Measurements from ENCODE around the gene SNAP47.

The SNAP47 gene

GRCh38 chr1:227763246-227764018, 28.2 kb downstream of the SNAP47 start:
- in situ Hi-C loops (cut with HindIII; ENCODE audit: low sequenced_read_pairs) = loop anchor here (25.0 kb wide), 1 partner anchor 174 kb away; the partner anchor contains the start of gene WNT9A
- DNase-seq (ENCODE audit: low read depth) = no peak
- TF ChIP-seq CTCF (IDR thresholded peaks at IDR 0.05; ENCODE audit: low read depth, low read length, missing control alignments) = no peak
- H3K4me3 ChIP-seq (ENCODE audit: low read depth, low read length) = no peak overlapping the region

- H3K4me3 ChIP-seq (ENCODE audit: low read depth, low read length) = no peak overlapping the region
- DNase-seq (ENCODE audit: low read depth) = no peak
- no peak for TF ChIP-seq CTCF (IDR thresholded peaks at IDR 0.05; ENCODE audit: low read depth, low read length, missing control alignments)
- in situ Hi-C loops (cut with HindIII; ENCODE audit: low sequenced_read_pairs) = loop anchor here (25.0 kb wide), 1 partner anchor 173 kb away; the partner anchor contains the start of gene WNT9A
These were observed 28.8 kb downstream of the SNAP47 start for GRCh38 chr1:227764019-227764391.

GRCh38 chr1:227765261-227766014, 30.2 kb downstream of the SNAP47 start:
- in situ Hi-C loops (cut with HindIII; ENCODE audit: low sequenced_read_pairs) = loop anchor here (25.0 kb wide), 1 partner anchor 172 kb away; the partner anchor contains the start of gene WNT9A
- no peak for DNase-seq (ENCODE audit: low read depth)

GRCh38 chr1:227766015-227766634, 30.9 kb downstream of the SNAP47 start:
- DNase-seq (ENCODE audit: low read depth) = no peak
- no peak overlapping the region for H3K4me3 ChIP-seq (ENCODE audit: low read depth, low read length)
- in situ Hi-C loops (cut with HindIII; ENCODE audit: low sequenced_read_pairs) = loop anchor here (25.0 kb wide), 1 partner anchor 171 kb away; the partner anchor contains the start of gene WNT9A
- TF ChIP-seq CTCF (IDR thresholded peaks at IDR 0.05; ENCODE audit: low read depth, low read length, missing control alignments) = no peak

More at GRCh38 chr1:227765261-227766014, 30.2 kb downstream of the SNAP47 start:
- TF ChIP-seq CTCF (IDR thresholded peaks at IDR 0.05; ENCODE audit: low read depth, low read length, missing control alignments) = no peak
- H3K4me3 ChIP-seq (ENCODE audit: low read depth, low read length) = no peak overlapping the region

DNA sequence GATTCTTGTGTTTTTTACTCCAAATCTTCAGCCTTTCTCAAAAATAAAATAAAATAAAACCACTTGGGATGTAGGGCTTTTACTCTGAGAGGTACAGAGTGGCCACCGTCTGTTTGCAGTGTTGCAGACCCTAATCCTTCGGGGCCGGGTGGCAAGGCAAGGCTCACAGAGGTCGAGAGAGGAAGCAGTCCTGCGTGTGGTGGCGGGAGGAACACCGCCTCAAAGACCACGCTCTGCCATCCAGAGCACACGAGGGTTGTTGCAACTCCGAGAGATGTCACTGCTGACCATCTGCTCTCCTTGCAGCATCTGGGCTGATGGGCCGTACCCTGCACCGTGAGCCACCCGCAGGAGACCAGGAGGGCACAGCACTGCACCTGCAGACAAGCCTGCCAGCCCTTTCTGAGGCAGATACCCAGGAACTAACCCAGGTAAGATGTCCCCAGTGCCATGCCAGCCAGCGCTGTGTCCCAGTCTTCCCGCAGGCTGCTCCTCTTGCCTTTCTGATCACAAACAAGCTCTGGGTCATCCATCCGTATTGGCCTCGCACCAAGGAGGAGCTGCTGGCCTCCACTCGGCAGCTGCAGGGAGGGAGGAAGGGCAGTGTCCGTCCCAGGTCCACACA, 31.5 kb downstream of the SNAP47 start:
- no peak for DNase-seq (ENCODE audit: low read depth)
- H3K4me3 ChIP-seq (ENCODE audit: low read depth, low read length) = no peak overlapping the region
- TF ChIP-seq CTCF (IDR thresholded peaks at IDR 0.05; ENCODE audit: low read depth, low read length, missing control alignments) = no peak
- in situ Hi-C loops (cut with HindIII; ENCODE audit: low sequenced_read_pairs) = loop anchor here (25.0 kb wide), 1 partner anchor 171 kb away; the partner anchor contains the start of gene WNT9A

Measured in astrocyte of the cerebellum (primary cell).